Measurements from ENCODE around the gene AHNAK2. TPM values are rescaled to one million over a fixed set of nuclear protein-coding genes. Genes with fewer than 3 reads are reported as not detected.

Gene AHNAK2
- total and polyA plus RNA-seq, 2 donors (not counting 1 experiment from before 2014, with no cell fraction given) = 6.6 to 106 TPM

GRCh38 chr14:104926619-104927431 is 51.3 kb downstream of the AHNAK2 start:
- DNase-seq (ENCODE audit: low read depth in 2 of 2) = no peak
- no peaks in the 10 kb centered on the region for H3K36me3 ChIP-seq (ENCODE audit: control insufficient read depth, insufficient read depth, low read length)
- no peak overlapping the region for H2AFZ ChIP-seq (ENCODE audit: low read length)
- H3K4me2 ChIP-seq (ENCODE audit: extremely low read depth, insufficient read depth, low read length) = no peak overlapping the region
- H3K79me2 ChIP-seq (ENCODE audit: control insufficient read depth, insufficient read depth, low read length) = no peaks in the 10 kb centered on the region
- no peaks in the 10 kb centered on the region for H4K20me1 ChIP-seq (ENCODE audit: control insufficient read depth, extremely low read depth, insufficient read depth, low read length)
- H3K4me3 ChIP-seq (replicated peaks in 1 of 4; ENCODE audit: control extremely low read depth in 1 of 4, insufficient read depth in 1 of 4, low read depth in 3 of 4, low read length in 4 of 4) = no peak overlapping the region
- H3K27me3 ChIP-seq (ENCODE audit: control insufficient read depth, insufficient read depth, low read length) = no peaks in the 10 kb centered on the region
- H3K27ac ChIP-seq (ENCODE audit: insufficient read depth, low read length) = no peak overlapping the region
- H3K4me1 ChIP-seq (ENCODE audit: control insufficient read depth, extremely low read depth, insufficient read depth, low read length) = no peaks in the 10 kb centered on the region
- no peak overlapping the region for H3K9ac ChIP-seq (ENCODE audit: insufficient read depth, low read length)
- no peak for TF ChIP-seq CTCF (conservative IDR thresholded peaks at IDR 0.05 in 1 of 2, IDR thresholded peaks at IDR 0.05 in 1 of 2; ENCODE audit: low read depth in 1 of 2, low read length in 2 of 2)
- no peak for TF ChIP-seq EZH2 (IDR thresholded peaks at IDR 0.05; ENCODE audit: low read length, missing control alignments)
- no peaks in the 10 kb centered on the region for H3K9me3 ChIP-seq (ENCODE audit: control insufficient read depth, insufficient read depth, low read depth, low read length)

GRCh38 chr14:104925855-104926609 is 52.1 kb downstream of the AHNAK2 start:
- H3K4me2 ChIP-seq (ENCODE audit: extremely low read depth, insufficient read depth, low read length) = no peak overlapping the region
- H3K27me3 ChIP-seq (ENCODE audit: control insufficient read depth, insufficient read depth, low read length) = no peaks in the 10 kb centered on the region
- H3K9me3 ChIP-seq (ENCODE audit: control insufficient read depth, insufficient read depth, low read depth, low read length) = no peaks in the 10 kb centered on the region
- no peak overlapping the region for H3K4me3 ChIP-seq (replicated peaks in 1 of 4; ENCODE audit: control extremely low read depth in 1 of 4, insufficient read depth in 1 of 4, low read depth in 3 of 4, low read length in 4 of 4)
- H3K4me1 ChIP-seq (ENCODE audit: control insufficient read depth, extremely low read depth, insufficient read depth, low read length) = no peaks in the 10 kb centered on the region
- no peak overlapping the region for H2AFZ ChIP-seq (ENCODE audit: low read length)
- H3K79me2 ChIP-seq (ENCODE audit: control insufficient read depth, insufficient read depth, low read length) = no peaks in the 10 kb centered on the region
- H3K9ac ChIP-seq (ENCODE audit: insufficient read depth, low read length) = no peak overlapping the region
- peak in 1 of 2 donors; percentile 6 for DNase-seq (ENCODE audit: low read depth in 2 of 2)
- TF ChIP-seq EZH2 (IDR thresholded peaks at IDR 0.05; ENCODE audit: low read length, missing control alignments) = no peak
- no peak for TF ChIP-seq CTCF (conservative IDR thresholded peaks at IDR 0.05 in 1 of 2, IDR thresholded peaks at IDR 0.05 in 1 of 2; ENCODE audit: low read depth in 1 of 2, low read length in 2 of 2)
- no peaks in the 10 kb centered on the region for H4K20me1 ChIP-seq (ENCODE audit: control insufficient read depth, extremely low read depth, insufficient read depth, low read length)
- H3K27ac ChIP-seq (ENCODE audit: insufficient read depth, low read length) = no peak overlapping the region
- no peaks in the 10 kb centered on the region for H3K36me3 ChIP-seq (ENCODE audit: control insufficient read depth, insufficient read depth, low read length)

- Histone ChIP-seq H3K4me3 (replicated peaks in 1 of 4; ENCODE audit: control extremely low read depth in 1 of 4, insufficient read depth in 1 of 4, low read depth in 3 of 4, low read length in 4 of 4) (no peak overlapping the region), H3K9me3 (ENCODE audit: control insufficient read depth, insufficient read depth, low read depth, low read length) (no peaks in the 10 kb centered on the region), H3K4me1 (ENCODE audit: control insufficient read depth, extremely low read depth, insufficient read depth, low read length) (no peaks in the 10 kb centered on the region), H3K27ac (ENCODE audit: insufficient read depth, low read length) (no peak overlapping the region), H3K9ac (ENCODE audit: insufficient read depth, low read length) (no peak overlapping the region), H3K36me3 (ENCODE audit: control insufficient read depth, insufficient read depth, low read length) (no peaks in the 10 kb centered on the region), H3K79me2 (ENCODE audit: control insufficient read depth, insufficient read depth, low read length) (no peaks in the 10 kb centered on the region), H2AFZ (ENCODE audit: low read length) (no peak overlapping the region), H3K27me3 (ENCODE audit: control insufficient read depth, insufficient read depth, low read length) (no peaks in the 10 kb centered on the region), H4K20me1 (ENCODE audit: control insufficient read depth, extremely low read depth, insufficient read depth, low read length) (no peaks in the 10 kb centered on the region), H3K4me2 (ENCODE audit: extremely low read depth, insufficient read depth, low read length) (no peak overlapping the region)
- DNase-seq (ENCODE audit: low read depth in 2 of 2) = no peak
- TF ChIP-seq EZH2 (IDR thresholded peaks at IDR 0.05; ENCODE audit: low read length, missing control alignments) (no peak), CTCF (conservative IDR thresholded peaks at IDR 0.05 in 1 of 2, IDR thresholded peaks at IDR 0.05 in 1 of 2; ENCODE audit: low read depth in 1 of 2, low read length in 2 of 2) (no peak)
Measured at GRCh38 chr14:104925214-104925854, 52.8 kb downstream of the AHNAK2 start.

Measured in fibroblast of lung (primary cell).